A549 (cell line): Measurements from ENCODE around the gene NKTR. TPM values are rescaled to one million over a fixed set of nuclear protein-coding genes. Genes with fewer than 3 reads are reported as not detected.

Experiments used
- ATAC-seq, 2 experiments: fragments of 200-7000 bp in 1 of 2; fragments of >200 bp in 1 of 2; cut with Nextera tagmentation in 1 of 2; cut with Tn5 transposase in 1 of 2; 3 replicates each; pipeline versions ENCODE4 v1.8.0 to v1.9.1; 2018 to 2020; ENCODE audit warnings: mild to moderate bottlenecking in 1 of 2, moderate library complexity in 1 of 2
- CTCF ChIA-PET: fragments of 300-600 bp; sonication (Branson Sonifier 250); formaldehyde crosslinking; extraction: SDS; loops from one replicate; lab custom pipeline; 2021; ENCODE audit warnings: antibody characterized with exemption, inconsistent platforms; lab: Yijun Ruan, JAX
- POLR2A ChIA-PET: fragments of 350-600 bp; formaldehyde crosslinking; extraction: SDS; loops from one replicate; lab custom pipeline; 2021; ENCODE audit warnings: antibody characterized with exemption, inconsistent platforms; lab: Yijun Ruan, JAX
- DNase-seq, 2 experiments: peaks; one replicate each; pipeline versions ENCODE4 v3.0.0 to v3.0.0-alpha.2; 2011 to 2016; ENCODE audit warnings: low read depth in 1 of 2, low spot score in 1 of 2
- FAIRE-seq: peaks from 2 replicates; lab custom pipeline; 2011; peaks lifted over from hg19 to GRCh38; lab: Jason Lieb, UNC
- H3K27ac ChIP-seq, 2 experiments: fragments of >200 bp; sonication (Bioruptor Twin); formaldehyde crosslinking; 3 replicates each; pipeline ENCODE4 v1.5.1; 2016 to 2017
- H3K4me1 ChIP-seq: fragments of >200 bp; sonication (Bioruptor Twin); formaldehyde crosslinking; 3 replicates; pipeline ENCODE4 v1.6.1; 2016
- H3K4me2 ChIP-seq: fragments of >200 bp; sonication (Bioruptor Twin); formaldehyde crosslinking; 3 replicates; pipeline ENCODE4 v1.6.1; 2016
- H3K4me3 ChIP-seq: fragments of >200 bp; sonication (Bioruptor Twin); formaldehyde crosslinking; 3 replicates; pipeline ENCODE4 v1.5.1; 2016
- H3K9me3 ChIP-seq: fragments of >200 bp; sonication (Bioruptor Twin); formaldehyde crosslinking; 3 replicates; pipeline ENCODE4 v1.6.1; 2016
- ATOH8 ChIP-seq: fragments of 250-450 bp; sonication (Bioruptor Pico); IDR thresholded peaks from 2 replicates; pipeline ENCODE4 v1.5.0; 2020; ENCODE audit warnings: low read depth, mild to moderate bottlenecking, moderate library complexity
- CBX8 ChIP-seq: fragments of 200-600 bp; sonication (generic); IDR thresholded peaks from 2 replicates; pipeline ENCODE4 v1.6.1; 2016
- CTCF ChIP-seq: fragments of >200 bp; sonication (Bioruptor Twin); formaldehyde crosslinking; IDR thresholded peaks from 3 replicates; pipeline ENCODE4 v1.5.1; 2016
- EHMT2 ChIP-seq: fragments of 200-600 bp; sonication (generic); IDR thresholded peaks from 2 replicates; pipeline ENCODE4 v1.6.1; 2016; ENCODE audit warnings: antibody characterized with exemption, low read depth, mild to moderate bottlenecking, moderate library complexity
- EP300 ChIP-seq, 2 experiments: fragments of >200 bp; sonication (Bioruptor Twin); formaldehyde crosslinking; IDR thresholded peaks; 2 replicates in 1 of 2; 3 replicates in 1 of 2; pipeline ENCODE4 v1.6.1; 2016 to 2017
- FOSB ChIP-seq: fragments of 250-450 bp; sonication (Bioruptor Pico); IDR thresholded peaks from 2 replicates; pipeline ENCODE4 v1.5.0; 2020; ENCODE audit warnings: mild to moderate bottlenecking, moderate library complexity
- FOSL2 ChIP-seq, 2 experiments: fragments of 450-650 bp in 1 of 2; fragments of >200 bp in 1 of 2; sonication (Bioruptor Twin) in 1 of 2; formaldehyde crosslinking; IDR thresholded peaks; 2 replicates each; pipeline versions ENCODE4 v1.5.0 to v1.6.1; 2016 to 2020; ENCODE audit warnings: mild to moderate bottlenecking in 1 of 2, moderate library complexity in 1 of 2
- FOXS1 ChIP-seq: fragments of 250-450 bp; sonication (Bioruptor Pico); IDR thresholded peaks from 2 replicates; pipeline ENCODE4 v1.5.0; 2020; ENCODE audit warnings: mild to moderate bottlenecking, moderate library complexity
- GATA3 ChIP-seq: IDR thresholded peaks from 2 replicates; pipeline ENCODE4 v1.6.1; 2012; ENCODE audit warnings: borderline replicate concordance
- HDAC2 ChIP-seq: fragments of 200-600 bp; sonication (generic); IDR thresholded peaks from 2 replicates; pipeline ENCODE4 v1.6.1; 2016
- HES2 ChIP-seq: fragments of >200 bp; sonication (Bioruptor Twin); formaldehyde crosslinking; IDR thresholded peaks from 2 replicates; pipeline ENCODE4 v1.6.1; 2016
- HEYL ChIP-seq: fragments of 250-450 bp; sonication (Bioruptor Pico); IDR thresholded peaks from 2 replicates; pipeline ENCODE4 v1.8.0; 2021; ENCODE audit warnings: mild to moderate bottlenecking, moderate library complexity
- HOXA7 ChIP-seq: fragments of 250-450 bp; sonication (Bioruptor Pico); IDR thresholded peaks from 2 replicates; pipeline ENCODE4 v1.5.0; 2020; ENCODE audit warnings: mild to moderate bottlenecking, moderate library complexity
- HOXB5 ChIP-seq: fragments of 250-450 bp; sonication (Bioruptor Pico); IDR thresholded peaks from 2 replicates; pipeline ENCODE4 v1.5.0; 2020; ENCODE audit warnings: mild to moderate bottlenecking, moderate library complexity
- MYC ChIP-seq: IDR thresholded peaks from 2 replicates; pipeline ENCODE4 v1.6.1; 2012; ENCODE audit warnings: mild to moderate bottlenecking, inconsistent platforms, low read length, improper control_type of control experiment, borderline replicate concordance
- NPAS2 ChIP-seq: fragments of 250-450 bp; sonication (Bioruptor Pico); IDR thresholded peaks from 2 replicates; pipeline ENCODE4 v1.8.0; 2022; ENCODE audit warnings: mild to moderate bottlenecking, moderate library complexity, borderline replicate concordance
- POLR2AphosphoS2 ChIP-seq: conservative IDR thresholded peaks from 2 replicates; pipeline ENCODE4 v1.6.1; 2012; ENCODE audit warnings: low read length, improper control_type of control experiment, inconsistent platforms
- RARB ChIP-seq: fragments of 250-450 bp; sonication (Bioruptor Pico); IDR thresholded peaks from 2 replicates; pipeline ENCODE4 v1.8.0; 2021; ENCODE audit warnings: mild to moderate bottlenecking, moderate library complexity
- TP53 ChIP-seq: fragments of 250-450 bp; sonication (Bioruptor Pico); IDR thresholded peaks from 2 replicates; pipeline ENCODE4 v1.5.0; 2021; ENCODE audit warnings: mild to moderate bottlenecking, moderate library complexity
- USF2 ChIP-seq: fragments of 450-650 bp; IDR thresholded peaks from 2 replicates; pipeline ENCODE4 v1.6.1; 2014; ENCODE audit warnings: antibody characterized with exemption
- ZSCAN20 ChIP-seq: fragments of 250-450 bp; sonication (Bioruptor Pico); IDR thresholded peaks from 2 replicates; pipeline ENCODE4 v1.8.0; 2022; ENCODE audit warnings: mild to moderate bottlenecking, moderate library complexity
- WGBS: methylation state at CpG from one replicate; pipeline ENCODE4 v1.1.6; 2017; ENCODE audit errors: missing lambda C conversion rate; 5-methylcytosine and 5-hydroxymethylcytosine counted together
- polyA plus RNA-seq, 4 experiments: library from polyadenylated mRNA; depleted of rRNA in 3 of 4; stranded (reverse); fragments of >200 nt; fragmentation: RNase III in 1 of 4; extraction: RNeasy Plus Mini Kit Qiagen cat#74134 plus additional on column Dnase treatment in 1 of 4; gene quantifications; 2 replicates in 3 of 4; 3 replicates in 1 of 4; pipeline ENCODE4 v1.2.3, GENCODE V29; 2011 to 2017

Gene NKTR
- polyA plus RNA-seq, 2 of the 4 experiments (the other 2 are of a cell fraction), result 16.2 to 49.3 TPM

GRCh38 chr3:42661593-42662022 lies 61.1 kb downstream of the NKTR start:
- FAIRE-seq, result no peak

GRCh38 chr3:42662037-42662812 lies 61.7 kb downstream of the NKTR start:
- DNase-seq (no peak), ATAC-seq (no peak), FAIRE-seq (no peak)
- POLR2A ChIA-PET, result no interaction called here
- CTCF ChIA-PET, result no interaction called here
- no peak for TF ChIP-seq MYC
- no peak for TF ChIP-seq HES2
- no peak for TF ChIP-seq NPAS2 (CRISPR knock-in tag)
- no peak for TF ChIP-seq HOXB5 (CRISPR knock-in tag)
- no peak for TF ChIP-seq FOXS1 (CRISPR knock-in tag)
- TF ChIP-seq CBX8, result no peak
- no peak for TF ChIP-seq ZSCAN20 (CRISPR knock-in tag)
- TF ChIP-seq EHMT2, result no peak
- TF ChIP-seq POLR2AphosphoS2, result no peak
- no peak for TF ChIP-seq TP53
- TF ChIP-seq GATA3, result no peak
- no peak for TF ChIP-seq FOSL2 (IDR thresholded peaks at IDR 0.05)
- no peak for TF ChIP-seq FOSL2 (CRISPR knock-in tag; IDR thresholded peaks at IDR 0.05)
- no peak for TF ChIP-seq USF2
- TF ChIP-seq HDAC2, result no peak
- no peak for TF ChIP-seq HEYL (CRISPR knock-in tag)
- TF ChIP-seq RARB, result no peak
- no peak for TF ChIP-seq HOXA7 (CRISPR knock-in tag)
- TF ChIP-seq EP300 (IDR thresholded peaks at IDR 0.05), result no peak
- TF ChIP-seq ATOH8 (CRISPR knock-in tag), result no peak
- Histone ChIP-seq H3K4me2 (no peak overlapping the region), H3K9me3 (no peaks in the 10 kb centered on the region), H3K4me1 (no peaks in the 10 kb centered on the region), H3K4me3 (no peak overlapping the region), H3K27ac (no peak overlapping the region)
- whole genome bisulfite sequencing, result 96% methylated on average over 5 of the region's 7 CpGs

More at GRCh38 chr3:42661593-42662022, 61.1 kb downstream of the NKTR start:
- no peak for DNase-seq
- H3K4me1 ChIP-seq, result no peaks in the 10 kb centered on the region
- 91% methylated on average over 5 of the region's 5 CpGs for WGBS
- ChIA-PET POLR2A (no interaction called here), CTCF (interaction anchor here (0.7 to 1.2 kb wide), 3 partner anchors 10 to 88 kb away, joined by 3 to 4 read pairs (median 3); no protein-coding TSS in a partner anchor)
- H3K27ac ChIP-seq, result no peak overlapping the region
- H3K4me3 ChIP-seq, result no peak overlapping the region
- H3K4me2 ChIP-seq, result no peak overlapping the region
- no peaks in the 10 kb centered on the region for H3K9me3 ChIP-seq
- no peak for ATAC-seq
- no peak for TF ChIP-seq HES2
- no peak for TF ChIP-seq NPAS2 (CRISPR knock-in tag)

GRCh38 chr3:42662813-42663535 lies 62.5 kb downstream of the NKTR start:
- ATAC-seq, result no peak
- TF ChIP-seq CTCF (no peak), HDAC2 (no peak), FOSB (CRISPR knock-in tag) (no peak), FOXS1 (CRISPR knock-in tag) (no peak)
- WGBS, result 100% methylated on average over 1 of the region's 12 CpGs
- H3K4me1 ChIP-seq, result no peaks in the 10 kb centered on the region
- POLR2A ChIA-PET, result no interaction called here
- no peak for FAIRE-seq
- CTCF ChIA-PET, result interaction anchor here (1.0 kb wide), 1 partner anchor 15 kb away, joined by 3 read pairs; no protein-coding TSS in a partner anchor
- H3K9me3 ChIP-seq, result no peaks in the 10 kb centered on the region
- no peak for DNase-seq
- no peak overlapping the region for H3K27ac ChIP-seq
- H3K4me3 ChIP-seq, result no peak overlapping the region
- no peak overlapping the region for H3K4me2 ChIP-seq
